Activated naive CD8-positive, alpha-beta T cell treated with anti-CD3 and anti-CD28 coated beads, Interleukin-2, amount 10 ng/mL, durations not matched to agents 7 days and 5 days (primary cell): ENCODE results near the gene METTL21A. TPM values are rescaled to one million over a fixed set of nuclear protein-coding genes. Genes with fewer than 3 reads are reported as not detected.
A peak's percentile ranks its signal among the peaks of the same experiment; 100 is the strongest.
"Not testable (repeated sequence)": the region's sequence is repeated elsewhere in the genome, so short reads cannot be mapped to it uniquely, and the experiment has no call there.

Source experiments
- ATAC-seq: fragments of 150-1000 bp; cut with Tn5 transposase; one replicate; pipeline ENCODE4 v1.10.0; 2021; ENCODE audit warnings: low read depth, moderate library complexity
- POLR2A ChIA-PET: fragments of 350-600 bp; sonication (Branson Sonifier 250); formaldehyde crosslinking; loops from one replicate; lab custom pipeline; 2021; ENCODE audit warnings: antibody characterized with exemption; lab: Charles Lee
- DNase-seq: peaks from one replicate; pipeline ENCODE4 v3.0.0; 2021
- H3K27ac Mint-ChIP-seq: one replicate; pipeline ENCODE4 v1.8.0; 2022; ENCODE audit warnings: mild to moderate bottlenecking, mixed read lengths
- H3K27me3 Mint-ChIP-seq: one replicate; pipeline ENCODE4 v1.8.0; 2022; ENCODE audit warnings: mild to moderate bottlenecking, moderate library complexity, mixed read lengths
- H3K36me3 Mint-ChIP-seq: one replicate; pipeline ENCODE4 v1.8.0; 2021; ENCODE audit warnings: mild to moderate bottlenecking, mixed read lengths
- H3K4me1 Mint-ChIP-seq: one replicate; pipeline ENCODE4 v1.8.0; 2021; ENCODE audit warnings: mixed read lengths
- H3K4me3 Mint-ChIP-seq: one replicate; pipeline ENCODE4 v1.8.0; 2022; ENCODE audit warnings: mild to moderate bottlenecking, moderate library complexity, mixed read lengths
- H3K9me3 Mint-ChIP-seq: one replicate; pipeline ENCODE4 v1.8.0; 2021; ENCODE audit warnings: mixed read lengths
- total RNA-seq, 2 experiments: library from RNA; stranded (reverse); gene quantifications; one replicate each; pipeline ENCODE4 v1.2.3, GENCODE V29; 2021

METTL21A gene
- total RNA-seq, 2 experiments from 2014 or later, result 21.6 to 24.0 TPM

GRCh38 chr2:207639288-207639687 is 14.1 kb upstream of the METTL21A start:
- DNase-seq, H3K36me3 Mint-ChIP-seq, POLR2A ChIA-PET, H3K4me3 Mint-ChIP-seq, H3K27ac Mint-ChIP-seq, ATAC-seq, H3K4me1 Mint-ChIP-seq, H3K9me3 Mint-ChIP-seq, H3K27me3 Mint-ChIP-seq: not testable (repeated sequence)

GRCh38 chr2:207635468-207636200 is 10.4 kb upstream of the METTL21A start:
- ATAC-seq (no peak), DNase-seq (no peak)
- H3K27ac Mint-ChIP-seq, result no peak overlapping the region
- H3K4me3 Mint-ChIP-seq, result no peak overlapping the region
- POLR2A ChIA-PET, result no interaction called here
- no peaks in the 10 kb centered on the region for H3K36me3 Mint-ChIP-seq
- H3K4me1 Mint-ChIP-seq, result peaks cover 3% of the 10 kb centered on the region
- H3K27me3 Mint-ChIP-seq, result peaks cover 2% of the 10 kb centered on the region
- H3K9me3 Mint-ChIP-seq, result peaks cover 4% of the 10 kb centered on the region

GRCh38 chr2:207633686-207634085 is 8.5 kb upstream of the METTL21A start:
- DNase-seq (no peak), ATAC-seq (no peak)
- Mint-ChIP-seq H3K27me3 (peaks cover 2% of the 10 kb centered on the region), H3K36me3 (no peaks in the 10 kb centered on the region), H3K4me1 (peaks cover 3% of the 10 kb centered on the region), H3K27ac (no peak overlapping the region), H3K9me3 (no peaks in the 10 kb centered on the region), H3K4me3 (no peak overlapping the region)
- POLR2A ChIA-PET, result interaction anchor here (0.6 to 0.7 kb wide), 2 partner anchors 78 to 103 kb away, joined by 3 read pairs; partner anchors contain the start of gene CCNYL1

GRCh38 chr2:207632575-207633493 is 7.6 kb upstream of the METTL21A start:
- Mint-ChIP-seq H3K27ac (no peak overlapping the region), H3K4me3 (no peak overlapping the region), H3K9me3 (no peaks in the 10 kb centered on the region), H3K4me1 (peaks cover 3% of the 10 kb centered on the region), H3K36me3 (no peaks in the 10 kb centered on the region), H3K27me3 (peaks cover 2% of the 10 kb centered on the region)
- DNase-seq (no peak), ATAC-seq (no peak)
- POLR2A ChIA-PET, result no interaction called here

GRCh38 chr2:207630491-207630890 is 5.3 kb upstream of the METTL21A start:
- Mint-ChIP-seq H3K4me1 (peaks cover 7% of the 10 kb centered on the region), H3K36me3 (no peaks in the 10 kb centered on the region), H3K4me3 (no peak overlapping the region), H3K27me3 (peaks cover 2% of the 10 kb centered on the region), H3K27ac (no peak overlapping the region), H3K9me3 (no peaks in the 10 kb centered on the region)
- POLR2A ChIA-PET, result no interaction called here
- ATAC-seq (no peak), DNase-seq (no peak)

GRCh38 chr2:207629553-207629952 is 4.4 kb upstream of the METTL21A start:
- DNase-seq, result no peak
- Mint-ChIP-seq H3K4me1 (peaks cover 7% of the 10 kb centered on the region), H3K36me3 (no peaks in the 10 kb centered on the region), H3K9me3 (no peaks in the 10 kb centered on the region), H3K27me3 (peaks cover 2% of the 10 kb centered on the region), H3K4me3 (no peak overlapping the region), H3K27ac (no peak overlapping the region)
- POLR2A ChIA-PET, result no interaction called here
- no peak for ATAC-seq

GRCh38 chr2:207624185-207625013 is 795 bp downstream of the METTL21A start:
- H3K27me3 Mint-ChIP-seq, result no peaks in the 10 kb centered on the region
- no peaks in the 10 kb centered on the region for H3K9me3 Mint-ChIP-seq
- peak overlapping the region; percentile 90 for H3K27ac Mint-ChIP-seq
- peak overlapping the region; percentile 89 for H3K4me3 Mint-ChIP-seq
- DNase-seq (peak; percentile 80), ATAC-seq (peak; percentile 49)
- peaks cover 34% of the 10 kb centered on the region for H3K4me1 Mint-ChIP-seq
- POLR2A ChIA-PET, result interaction anchor here (0.6 to 7.0 kb wide), 11 partner anchors 31 to 481 kb away, joined by 3 to 95 read pairs (median 9); partner anchors contain the start of genes CCNYL1, CREB1, KLF7 and PLEKHM3
- H3K36me3 Mint-ChIP-seq, result peaks cover 11% of the 10 kb centered on the region

GRCh38 chr2:207621501-207622039 is 3.6 kb downstream of the METTL21A start:
- POLR2A ChIA-PET, result interaction anchor here (7.0 kb wide), 1 partner anchor 91 kb away, joined by 95 read pairs; the partner anchor contains the start of gene CREB1
- Mint-ChIP-seq H3K27ac (peak overlapping the region; percentile 64), H3K27me3 (no peaks in the 10 kb centered on the region), H3K9me3 (no peaks in the 10 kb centered on the region), H3K4me3 (no peak overlapping the region), H3K36me3 (peaks cover 22% of the 10 kb centered on the region), H3K4me1 (peaks cover 37% of the 10 kb centered on the region)
- DNase-seq, result no peak
- no peak for ATAC-seq

- Mint-ChIP-seq H3K36me3 (peaks cover 28% of the 10 kb centered on the region), H3K9me3 (no peaks in the 10 kb centered on the region), H3K4me3 (peak overlapping the region; percentile 54), H3K27ac (peak overlapping the region; percentile 80), H3K27me3 (no peaks in the 10 kb centered on the region), H3K4me1 (peaks cover 39% of the 10 kb centered on the region)
- no peak for DNase-seq
- peak; percentile 46 for ATAC-seq
- POLR2A ChIA-PET, result interaction anchor here (7.0 kb wide), 1 partner anchor 89 kb away, joined by 95 read pairs; the partner anchor contains the start of gene CREB1
Measured at GRCh38 chr2:207619764-207620203, 5.4 kb downstream of the METTL21A start.

GRCh38 chr2:207617011-207617671 is 8.1 kb downstream of the METTL21A start:
- Mint-ChIP-seq H3K4me1 (peaks cover 25% of the 10 kb centered on the region), H3K27me3 (no peaks in the 10 kb centered on the region), H3K36me3 (peaks cover 30% of the 10 kb centered on the region), H3K9me3 (no peaks in the 10 kb centered on the region), H3K27ac (peak overlapping the region; percentile 35), H3K4me3 (no peak overlapping the region)
- no peak for DNase-seq
- POLR2A ChIA-PET, result no interaction called here
- no peak for ATAC-seq

- ATAC-seq, result no peak
- DNase-seq, result no peak
- Mint-ChIP-seq H3K27me3 (no peaks in the 10 kb centered on the region), H3K4me3 (no peak overlapping the region), H3K27ac (no peak overlapping the region), H3K4me1 (peaks cover 21% of the 10 kb centered on the region), H3K36me3 (peaks cover 27% of the 10 kb centered on the region), H3K9me3 (no peaks in the 10 kb centered on the region)
- POLR2A ChIA-PET, result no interaction called here
Measured at GRCh38 chr2:207616185-207616584, 9.0 kb downstream of the METTL21A start.

- peak overlapping the region; percentile 25 for H3K27ac Mint-ChIP-seq
- H3K9me3 Mint-ChIP-seq, result no peaks in the 10 kb centered on the region
- H3K4me3 Mint-ChIP-seq, result no peak overlapping the region
- ATAC-seq (no peak), DNase-seq (no peak)
- peaks cover 23% of the 10 kb centered on the region for H3K36me3 Mint-ChIP-seq
- H3K27me3 Mint-ChIP-seq, result no peaks in the 10 kb centered on the region
- H3K4me1 Mint-ChIP-seq, result peaks cover 12% of the 10 kb centered on the region
- POLR2A ChIA-PET, result no interaction called here
Measured at GRCh38 chr2:207614824-207615223, 10.4 kb downstream of the METTL21A start.
